Keratinocyte (primary cell): ENCODE results near the gene IMPDH2. TPM values are rescaled to one million over a fixed set of nuclear protein-coding genes. Genes with fewer than 3 reads are reported as not detected.

Experiments
- DNase-seq: peaks from one replicate; pipeline ENCODE4 v3.0.0-alpha.2; 2011; ENCODE audit warnings: low read depth, missing footprints, low spot score
- FAIRE-seq: peaks from 2 replicates; lab custom pipeline; 2011; peaks lifted over from hg19 to GRCh38; lab: Jason Lieb, UNC
- H2AFZ ChIP-seq: 2 replicates; pipeline ENCODE4 v1.6.0; 2012; ENCODE audit warnings: low read length, control low read depth, inconsistent platforms; ENCODE audit not compliant: control insufficient read depth
- H3K27ac ChIP-seq: 2 replicates; pipeline ENCODE4 v1.5.1; 2011; ENCODE audit warnings: low read length; ENCODE audit not compliant: control insufficient read depth, insufficient read depth
- H3K27me3 ChIP-seq: 3 replicates; pipeline ENCODE4 v1.6.0; 2011; ENCODE audit warnings: low read length; ENCODE audit not compliant: control insufficient read depth, insufficient read depth; ENCODE audit errors: extremely low read depth
- H3K36me3 ChIP-seq, 2 experiments: 2 replicates in 1 of 2; 3 replicates in 1 of 2; pipeline ENCODE4 v1.5.1; 2011; ENCODE audit warnings: low read length in 2 of 2, mild to moderate bottlenecking in 1 of 2; ENCODE audit not compliant: control insufficient read depth in 2 of 2, insufficient read depth in 2 of 2; ENCODE audit errors: extremely low read depth in 1 of 2
- H3K4me1 ChIP-seq: 3 replicates; pipeline ENCODE4 v1.5.1; 2011; ENCODE audit warnings: low read length; ENCODE audit not compliant: control insufficient read depth, insufficient read depth; ENCODE audit errors: extremely low read depth
- H3K4me2 ChIP-seq: 3 replicates; pipeline ENCODE4 v1.6.0; 2011; ENCODE audit warnings: low read depth, low read length; ENCODE audit not compliant: control insufficient read depth, insufficient read depth; ENCODE audit errors: extremely low read depth
- H3K4me3 ChIP-seq, 3 experiments: fragments of 200-600 bp in 1 of 3; sonication (generic) in 1 of 3; 2 replicates in 2 of 3; 3 replicates in 1 of 3; pipeline ENCODE4 v1.5.1; 2011 to 2016; ENCODE audit warnings: low read length in 3 of 3, mild to moderate bottlenecking in 3 of 3, control low read depth in 2 of 3, inconsistent platforms in 1 of 3, low read depth in 1 of 3, mixed read lengths in 1 of 3, mixed run types in 1 of 3, moderate library complexity in 1 of 3; ENCODE audit not compliant: control insufficient read depth in 2 of 3, insufficient read depth in 2 of 3; ENCODE audit errors: extremely low read depth in 1 of 3
- H3K79me2 ChIP-seq: 2 replicates; pipeline ENCODE4 v1.6.0; 2012; ENCODE audit warnings: low read length; ENCODE audit not compliant: control insufficient read depth, insufficient read depth
- H3K9ac ChIP-seq: 3 replicates; pipeline ENCODE4 v1.6.0; 2011; ENCODE audit warnings: low read length; ENCODE audit not compliant: control insufficient read depth, insufficient read depth; ENCODE audit errors: extremely low read depth
- H3K9me1 ChIP-seq: 3 replicates; pipeline ENCODE4 v1.6.0; 2011; ENCODE audit warnings: low read length; ENCODE audit not compliant: control insufficient read depth, insufficient read depth; ENCODE audit errors: extremely low read depth
- H3K9me3 ChIP-seq: 2 replicates; pipeline ENCODE4 v1.5.1; 2012; ENCODE audit warnings: low read depth, low read length; ENCODE audit not compliant: control insufficient read depth
- H4K20me1 ChIP-seq: 3 replicates; pipeline ENCODE4 v1.6.0; 2011; ENCODE audit warnings: low read length; ENCODE audit not compliant: control insufficient read depth, insufficient read depth; ENCODE audit errors: extremely low read depth
- EZH2 ChIP-seq: IDR thresholded peaks from one replicate; pipeline ENCODE4 v1.6.1; 2012; ENCODE audit warnings: inconsistent platforms, mild to moderate bottlenecking, low read length, moderate library complexity
- dilution Hi-C: fragments of 300-500 bp; cut with MboI; formaldehyde crosslinking; loops from one replicate; pipeline ENCODE4 v1.7.0; 2020; ENCODE audit warnings: low sequenced_read_pairs; ENCODE audit not compliant: extremely low pct_ligation_motif_present
- polyA plus RNA-seq, 5 experiments: library from polyadenylated mRNA; depleted of rRNA in 3 of 5; stranded (reverse) in 3 of 5; stranded (forward) in 1 of 5; unstranded in 1 of 5; fragments of >200 nt; gene quantifications; 1 replicate in 1 of 5; 2 replicates in 3 of 5; 3 replicates in 1 of 5; pipeline versions ENCODE4 v1.2.1 to v1.2.3, GENCODE V29; 2011 to 2012; ENCODE audit warnings: missing spikeins in 2 of 5, low read depth in 1 of 5, low replicate concordance in 1 of 5
- TF ChIP-seq, protein P1 (sequence below), 3 experiments: IDR thresholded peaks in 1 of 3; conservative IDR thresholded peaks in 1 of 3; optimal IDR thresholded peaks in 1 of 3; 2 replicates in 2 of 3; 3 replicates in 1 of 3; pipeline versions ENCODE3 to v1.5.1; 2011; ENCODE audit warnings: low read length in 3 of 3, mild to moderate bottlenecking in 3 of 3, moderate library complexity in 2 of 3, control low read depth in 1 of 3, inconsistent platforms in 1 of 3; ENCODE audit not compliant: insufficient read depth in 2 of 3; ENCODE audit errors: extremely low read depth in 1 of 3

The IMPDH2 gene
- polyA plus RNA-seq, 1 donor (not counting 4 experiments of a cell fraction or from before 2014, with no cell fraction given) = 221 TPM

- no peak overlapping the region for H3K4me3 ChIP-seq
- H3K27ac ChIP-seq = no peak overlapping the region
- no peak for TF ChIP-seq EZH2
- TF ChIP-seq, protein P1, sequence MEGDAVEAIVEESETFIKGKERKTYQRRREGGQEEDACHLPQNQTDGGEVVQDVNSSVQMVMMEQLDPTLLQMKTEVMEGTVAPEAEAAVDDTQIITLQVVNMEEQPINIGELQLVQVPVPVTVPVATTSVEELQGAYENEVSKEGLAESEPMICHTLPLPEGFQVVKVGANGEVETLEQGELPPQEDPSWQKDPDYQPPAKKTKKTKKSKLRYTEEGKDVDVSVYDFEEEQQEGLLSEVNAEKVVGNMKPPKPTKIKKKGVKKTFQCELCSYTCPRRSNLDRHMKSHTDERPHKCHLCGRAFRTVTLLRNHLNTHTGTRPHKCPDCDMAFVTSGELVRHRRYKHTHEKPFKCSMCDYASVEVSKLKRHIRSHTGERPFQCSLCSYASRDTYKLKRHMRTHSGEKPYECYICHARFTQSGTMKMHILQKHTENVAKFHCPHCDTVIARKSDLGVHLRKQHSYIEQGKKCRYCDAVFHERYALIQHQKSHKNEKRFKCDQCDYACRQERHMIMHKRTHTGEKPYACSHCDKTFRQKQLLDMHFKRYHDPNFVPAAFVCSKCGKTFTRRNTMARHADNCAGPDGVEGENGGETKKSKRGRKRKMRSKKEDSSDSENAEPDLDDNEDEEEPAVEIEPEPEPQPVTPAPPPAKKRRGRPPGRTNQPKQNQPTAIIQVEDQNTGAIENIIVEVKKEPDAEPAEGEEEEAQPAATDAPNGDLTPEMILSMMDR (optimal IDR thresholded peaks at IDR 0.05 in 1 of 3, IDR thresholded peaks at IDR 0.05 in 1 of 3, conservative IDR thresholded peaks at IDR 0.05 in 1 of 3; ENCODE audit: extremely low read depth in 1 of 3, insufficient read depth in 2 of 3, low read length in 3 of 3) = no peak
- peaks cover 77% of the 10 kb centered on the region for H3K79me2 ChIP-seq
- FAIRE-seq = no peak
- H4K20me1 ChIP-seq = peaks cover 4% of the 10 kb centered on the region
- peaks cover 3% of the 10 kb centered on the region for H3K9me1 ChIP-seq
- H3K4me1 ChIP-seq = peaks cover 42% of the 10 kb centered on the region
- no peaks in the 10 kb centered on the region for H3K9me3 ChIP-seq
- H3K4me2 ChIP-seq = no peak overlapping the region
- H3K27me3 ChIP-seq = no peaks in the 10 kb centered on the region
- H3K36me3 ChIP-seq = peaks cover 29 to 52% of the 10 kb centered on the region in 2 experiments
- DNase-seq = no peak
- H2AFZ ChIP-seq = no peak overlapping the region
- dilution Hi-C loops = no loop called here
- H3K9ac ChIP-seq = no peak overlapping the region
These were observed 5.4 kb downstream of the IMPDH2 start for GRCh38 chr3:49023775-49024174.

DNA sequence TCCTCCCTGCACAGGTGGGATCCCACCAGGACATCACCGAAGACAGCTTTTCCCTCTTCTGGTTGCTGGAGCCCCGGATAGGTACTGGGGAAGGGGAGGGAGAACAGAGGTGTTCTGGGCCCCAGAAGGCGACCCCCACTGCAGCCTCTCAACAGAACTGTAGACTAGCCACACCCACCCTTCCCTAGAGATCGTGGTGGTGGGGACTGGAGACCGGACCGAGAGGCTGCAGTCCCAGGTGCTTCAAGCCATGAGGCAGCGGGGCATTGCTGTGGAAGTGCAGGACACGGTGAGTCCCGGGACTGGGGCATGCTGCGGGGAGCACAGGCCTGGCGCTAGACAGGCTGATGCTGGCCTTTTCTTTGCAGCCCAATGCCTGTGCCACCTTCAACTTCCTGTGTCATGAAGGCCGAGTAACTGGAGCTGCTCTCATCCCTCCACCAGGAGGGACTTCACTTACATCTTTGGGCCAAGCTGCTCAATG, 6.5 kb downstream of the IMPDH2 start:
- Histone ChIP-seq H3K36me3 (peaks cover 29 to 41% of the 10 kb centered on the region in 2 experiments), H3K79me2 (peaks cover 66% of the 10 kb centered on the region), H3K4me1 (peaks cover 34% of the 10 kb centered on the region), H3K9me3 (no peaks in the 10 kb centered on the region), H3K4me3 (peak overlapping the region; percentile 80 to 97 (median 93)), H3K4me2 (peak overlapping the region; percentile 99), H3K27ac (peak overlapping the region; percentile 91), H3K27me3 (no peaks in the 10 kb centered on the region), H3K9me1 (no peaks in the 10 kb centered on the region), H3K9ac (peak overlapping the region; percentile 90), H4K20me1 (peaks cover 4% of the 10 kb centered on the region), H2AFZ (peak overlapping the region; percentile 43)
- no peak for DNase-seq
- FAIRE-seq = no peak
- TF ChIP-seq EZH2 = no peak
- TF ChIP-seq, protein P1 (optimal IDR thresholded peaks at IDR 0.05 in 1 of 3, IDR thresholded peaks at IDR 0.05 in 1 of 3, conservative IDR thresholded peaks at IDR 0.05 in 1 of 3; ENCODE audit: extremely low read depth in 1 of 3, insufficient read depth in 2 of 3, low read length in 3 of 3) = no peak
- dilution Hi-C loops = no loop called here
